Measurements from ENCODE around the gene NTHL1. TPM values are rescaled to one million over a fixed set of nuclear protein-coding genes. Genes with fewer than 3 reads are reported as not detected.
A peak's percentile ranks its signal among the peaks of the same experiment; 100 is the strongest.

The NTHL1 gene
- total and polyA plus RNA-seq, 2 of the 13 experiments (the other 11 are each of a cell fraction or from before 2014, with no cell fraction given) = 47.5 to 64.9 TPM

DNA sequence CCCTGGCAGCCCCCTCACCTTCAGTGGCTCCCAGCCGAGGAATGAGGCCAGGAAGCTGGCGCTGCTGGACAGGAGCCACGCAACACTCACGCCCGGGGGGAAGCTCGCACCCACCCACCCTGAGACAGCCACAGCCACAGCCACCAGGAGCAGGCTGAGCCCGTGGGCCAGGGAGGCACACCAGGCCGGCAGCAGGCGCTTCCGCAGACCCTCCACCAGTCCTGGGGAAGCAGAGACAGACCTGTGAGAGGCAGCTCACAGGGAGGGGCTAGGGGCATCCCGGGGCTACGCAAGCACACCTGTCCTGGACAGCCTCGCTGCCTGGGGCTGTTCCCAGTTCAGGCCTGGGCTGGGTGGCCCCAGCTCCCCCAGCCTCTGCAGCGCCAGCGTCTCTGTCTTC is 46.2 kb upstream of the NTHL1 start:
- ATAC-seq (no peak), FAIRE-seq (no peak), DNase-seq (ENCODE audit: low spot score) (no peak)
- no peak overlapping the region for H3K4me2 ChIP-seq (ENCODE audit: low read depth, low read length)
- 90% methylated on average over 2 of the region's 15 CpGs for WGBS (ENCODE audit: low lambda C conversion rate)
- no peaks in the 10 kb centered on the region for H3K27me3 ChIP-seq (ENCODE audit: control insufficient read depth in 1 of 2, insufficient read depth in 2 of 2, low read length in 2 of 2)
- no peaks in the 10 kb centered on the region for H3K79me2 ChIP-seq (ENCODE audit: insufficient read depth, low read length)
- no peaks in the 10 kb centered on the region for H3K9me3 ChIP-seq (ENCODE audit: low read length)
- in situ Hi-C loops (cut with HindIII; ENCODE audit: extremely low pct_ligation_motif_present, low pct_unique_long_range_greater_than_20kb) = no loop called here
- BruUV-seq (replicated peaks) = no TSS peak
- H3K9ac ChIP-seq (ENCODE audit: insufficient read depth, low read depth, low read length) = no peak overlapping the region
- H2AFZ ChIP-seq (ENCODE audit: low read length) = no peak overlapping the region
- TF ChIP-seq AGO2 (optimal IDR thresholded peaks at IDR 0.05; ENCODE audit: low read depth, low read length) (peak; percentile 13), KLF16 (CRISPR knock-in tag; IDR thresholded peaks at IDR 0.05) (no peak)
- H3K4me1 ChIP-seq (ENCODE audit: insufficient read depth, low read length) = no peaks in the 10 kb centered on the region
- POLR2A ChIA-PET = no interaction called here
- H3K36me3 ChIP-seq (replicated peaks in 1 of 2; ENCODE audit: control insufficient read depth in 1 of 2, insufficient read depth in 2 of 2, low read length in 2 of 2) = peaks cover 7 to 30% of the 10 kb centered on the region in 2 experiments; a peak in 4 of 5 replicates
- CTCF ChIA-PET (ENCODE audit: low intra/inter-chr PET ratio, low total read pairs) = no interaction called here
- no peak overlapping the region for H3K27ac ChIP-seq (ENCODE audit: extremely low read length, insufficient read depth, low read length)
- no peak overlapping the region for H3K4me3 ChIP-seq (replicated peaks in 1 of 3; ENCODE audit: insufficient read depth in 1 of 3, low read depth in 2 of 3, low read length in 3 of 3)
- intact Hi-C loops (cut with micrococcal nuclease; ENCODE audit: unreplicated experiment) = no loop called here
- no peaks in the 10 kb centered on the region for H4K20me1 ChIP-seq (ENCODE audit: insufficient read depth, low read length)

DNA sequence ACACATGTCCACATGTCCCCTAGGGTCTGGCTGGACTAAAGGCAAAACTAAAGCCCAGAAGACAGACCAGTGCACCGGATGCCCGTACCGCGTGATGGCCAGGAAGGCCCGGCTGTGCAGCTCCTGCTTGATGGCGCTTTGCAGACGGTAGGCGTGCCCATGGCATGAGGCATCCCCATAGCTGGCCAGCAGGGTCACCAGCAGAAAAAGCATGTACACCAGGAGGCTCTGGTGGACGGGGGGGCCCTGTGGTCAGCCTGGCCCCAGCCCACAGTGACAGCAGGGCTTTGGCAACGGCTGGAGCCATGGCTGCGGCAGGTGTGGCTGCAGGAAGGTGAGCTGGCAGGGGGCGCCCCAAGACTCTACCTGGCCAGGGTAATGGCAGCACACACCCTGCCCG is 45.2 kb upstream of the NTHL1 start:
- FAIRE-seq = no peak
- no TSS peak for BruUV-seq (replicated peaks)
- no peaks in the 10 kb centered on the region for H3K9me3 ChIP-seq (ENCODE audit: low read length)
- H4K20me1 ChIP-seq (ENCODE audit: insufficient read depth, low read length) = no peaks in the 10 kb centered on the region
- DNase-seq (ENCODE audit: low spot score) = no peak
- H3K4me1 ChIP-seq (ENCODE audit: insufficient read depth, low read length) = no peaks in the 10 kb centered on the region
- no peak overlapping the region for H3K4me2 ChIP-seq (ENCODE audit: low read depth, low read length)
- H3K9ac ChIP-seq (ENCODE audit: insufficient read depth, low read depth, low read length) = no peak overlapping the region
- peaks cover 9 to 32% of the 10 kb centered on the region in 2 experiments; a peak in 4 of 5 replicates for H3K36me3 ChIP-seq (replicated peaks in 1 of 2; ENCODE audit: control insufficient read depth in 1 of 2, insufficient read depth in 2 of 2, low read length in 2 of 2)
- POLR2A ChIA-PET = interaction anchor here (0.6 kb wide), 1 partner anchor 18 kb away, joined by 3 read pairs; no protein-coding TSS in a partner anchor
- in situ Hi-C loops (cut with HindIII; ENCODE audit: extremely low pct_ligation_motif_present, low pct_unique_long_range_greater_than_20kb) = no loop called here
- H3K4me3 ChIP-seq (replicated peaks in 1 of 3; ENCODE audit: insufficient read depth in 1 of 3, low read depth in 2 of 3, low read length in 3 of 3) = no peak overlapping the region
- ATAC-seq = no peak
- no CpG with 5 or more reads among the region's 13 CpGs for WGBS (ENCODE audit: low lambda C conversion rate)
- H3K27me3 ChIP-seq (ENCODE audit: control insufficient read depth in 1 of 2, insufficient read depth in 2 of 2, low read length in 2 of 2) = no peaks in the 10 kb centered on the region
- CTCF ChIA-PET (ENCODE audit: low intra/inter-chr PET ratio, low total read pairs) = no interaction called here
- intact Hi-C loops (cut with micrococcal nuclease; ENCODE audit: unreplicated experiment) = no loop called here
- H3K27ac ChIP-seq (ENCODE audit: extremely low read length, insufficient read depth, low read length) = no peak overlapping the region
- TF ChIP-seq, protein P1, sequence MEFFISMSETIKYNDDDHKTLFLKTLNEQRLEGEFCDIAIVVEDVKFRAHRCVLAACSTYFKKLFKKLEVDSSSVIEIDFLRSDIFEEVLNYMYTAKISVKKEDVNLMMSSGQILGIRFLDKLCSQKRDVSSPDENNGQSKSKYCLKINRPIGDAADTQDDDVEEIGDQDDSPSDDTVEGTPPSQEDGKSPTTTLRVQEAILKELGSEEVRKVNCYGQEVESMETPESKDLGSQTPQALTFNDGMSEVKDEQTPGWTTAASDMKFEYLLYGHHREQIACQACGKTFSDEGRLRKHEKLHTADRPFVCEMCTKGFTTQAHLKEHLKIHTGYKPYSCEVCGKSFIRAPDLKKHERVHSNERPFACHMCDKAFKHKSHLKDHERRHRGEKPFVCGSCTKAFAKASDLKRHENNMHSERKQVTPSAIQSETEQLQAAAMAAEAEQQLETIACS (CRISPR knock-in tag; IDR thresholded peaks at IDR 0.05) = no peak
- TF ChIP-seq ZNF10 (CRISPR knock-in tag; IDR thresholded peaks at IDR 0.05; ENCODE audit: borderline replicate concordance, low read depth) (no peak), GABPB1 (CRISPR knock-in tag; IDR thresholded peaks at IDR 0.05) (no peak), ARHGAP35 (CRISPR knock-in tag; IDR thresholded peaks at IDR 0.05; ENCODE audit: borderline replicate concordance) (no peak), PHF5A (CRISPR knock-in tag; IDR thresholded peaks at IDR 0.05; ENCODE audit: low read depth, unreplicated experiment) (no peak), ATAD3A (CRISPR knock-in tag; IDR thresholded peaks at IDR 0.05) (no peak), AGO1 (IDR thresholded peaks at IDR 0.05; ENCODE audit: low read depth, low read length, poor library complexity, severe bottlenecking) (no peak), ZNF552 (CRISPR knock-in tag; IDR thresholded peaks at IDR 0.05; ENCODE audit: borderline replicate concordance) (no peak), KDM4B (CRISPR knock-in tag; IDR thresholded peaks at IDR 0.05) (no peak), MIXL1 (CRISPR knock-in tag; IDR thresholded peaks at IDR 0.05) (no peak), ZNF331 (CRISPR knock-in tag; IDR thresholded peaks at IDR 0.05) (no peak), NR2F1 (CRISPR knock-in tag; IDR thresholded peaks at IDR 0.05) (no peak), FOSL2 (CRISPR knock-in tag; IDR thresholded peaks at IDR 0.05) (no peak), SP2 (CRISPR knock-in tag; IDR thresholded peaks at IDR 0.05) (no peak), ZZZ3 (CRISPR knock-in tag; IDR thresholded peaks at IDR 0.05; ENCODE audit: borderline replicate concordance) (no peak), PLRG1 (conservative IDR thresholded peaks at IDR 0.05) (no peak), EED (CRISPR knock-in tag; IDR thresholded peaks at IDR 0.05) (no peak)
- no peak overlapping the region for H2AFZ ChIP-seq (ENCODE audit: low read length)
- H3K79me2 ChIP-seq (ENCODE audit: insufficient read depth, low read length) = no peaks in the 10 kb centered on the region
